Smooth muscle cell (in vitro differentiated cells): ENCODE results near the gene USP44. TPM values are rescaled to one million over a fixed set of nuclear protein-coding genes. Genes with fewer than 3 reads are reported as not detected.

Source experiments
- DNase-seq: peaks from one replicate; lab custom pipeline; 2025; ENCODE audit not compliant: unreplicated experiment; lab: John Stamatoyannopoulos, UW
- H2AFZ ChIP-seq: fragments of 200-600 bp; sonication (generic); 2 replicates; pipeline ENCODE4 v1.6.0; 2016; ENCODE audit warnings: antibody characterized with exemption, low read depth, mild to moderate bottlenecking
- H3F3A ChIP-seq: fragments of 200-600 bp; sonication (generic); 2 replicates; pipeline ENCODE4 v1.6.0; 2017; ENCODE audit warnings: antibody characterized with exemption, low read depth
- H3K27ac ChIP-seq: fragments of 200-600 bp; sonication (generic); 2 replicates; pipeline ENCODE4 v1.5.1; 2016; ENCODE audit warnings: low read depth, mild to moderate bottlenecking
- H3K27me3 ChIP-seq: fragments of 200-600 bp; sonication (generic); 2 replicates; pipeline ENCODE4 v1.6.1; 2016; ENCODE audit warnings: low read depth, mild to moderate bottlenecking
- H3K36me3 ChIP-seq: fragments of 200-600 bp; sonication (generic); 2 replicates; pipeline ENCODE4 v1.5.1; 2016; ENCODE audit warnings: low read depth
- H3K4me1 ChIP-seq: fragments of 200-600 bp; sonication (generic); 2 replicates; pipeline ENCODE4 v1.5.1; 2016; ENCODE audit warnings: low read depth
- H3K4me2 ChIP-seq: fragments of 200-600 bp; sonication (generic); 2 replicates; pipeline ENCODE4 v1.6.0; 2016; ENCODE audit warnings: mild to moderate bottlenecking
- H3K4me3 ChIP-seq: fragments of 200-600 bp; sonication (generic); 2 replicates; pipeline ENCODE4 v1.5.1; 2016; ENCODE audit warnings: mild to moderate bottlenecking
- H3K79me2 ChIP-seq: fragments of 200-600 bp; sonication (generic); 2 replicates; pipeline ENCODE4 v1.6.0; 2016; ENCODE audit warnings: low read depth, mild to moderate bottlenecking
- H3K9ac ChIP-seq: fragments of 200-600 bp; sonication (generic); 2 replicates; pipeline ENCODE4 v1.6.0; 2016; ENCODE audit warnings: low read depth
- H3K9me3 ChIP-seq: fragments of 200-600 bp; sonication (generic); replicated peaks from 2 replicates; pipeline ENCODE4 v1.5.1; 2016; ENCODE audit warnings: low read depth
- H4K20me1 ChIP-seq: fragments of 200-600 bp; sonication (generic); 2 replicates; pipeline ENCODE4 v1.6.0; 2016; ENCODE audit warnings: low read depth
- CTCF ChIP-seq: fragments of 200-600 bp; sonication (generic); IDR thresholded peaks from 2 replicates; pipeline ENCODE4 v1.5.1; 2017; ENCODE audit warnings: borderline replicate concordance, mild to moderate bottlenecking, antibody characterized with exemption; ENCODE audit not compliant: insufficient read depth, poor library complexity, severe bottlenecking
- WGBS: methylation state at CpG from one replicate; pipeline ENCODE4 v1.1.7; 2016; ENCODE audit warnings: low lambda C conversion rate; 5-methylcytosine and 5-hydroxymethylcytosine counted together
- polyA plus RNA-seq: library from polyadenylated mRNA; unstranded; fragments of >200 nt; fragmentation: Nextera tagmentation; extraction: Ambion mirVana; gene quantifications from 2 replicates; pipeline ENCODE4 v1.2.1, GENCODE V29; 2016
- total RNA-seq: library from RNA; depleted of rRNA; stranded (reverse); fragments of >200 nt; gene quantifications from 2 replicates; pipeline ENCODE4 v1.2.3, GENCODE V29; 2014

USP44 gene
- total and polyA plus RNA-seq, 2 experiments from 2014 or later = 0.10 TPM; not detected in 1

- no peaks in the 10 kb centered on the region for H4K20me1 ChIP-seq
- no peaks in the 10 kb centered on the region for H3K79me2 ChIP-seq
- TF ChIP-seq CTCF = no peak
- H2AFZ ChIP-seq = no peak overlapping the region
- H3K27ac ChIP-seq = no peak overlapping the region
- no peak for DNase-seq
- no peaks in the 10 kb centered on the region for H3K36me3 ChIP-seq
- no peaks in the 10 kb centered on the region for H3F3A ChIP-seq
- WGBS = 62% methylated on average over 12 of the region's 12 CpGs
- H3K27me3 ChIP-seq = peaks cover 93% of the 10 kb centered on the region
- peaks cover 6% of the 10 kb centered on the region for H3K9me3 ChIP-seq
- peaks cover 41% of the 10 kb centered on the region for H3K4me1 ChIP-seq
- peak overlapping the region; percentile 47 for H3K4me3 ChIP-seq
- no peak overlapping the region for H3K9ac ChIP-seq
- no peak overlapping the region for H3K4me2 ChIP-seq
Measured at GRCh38 chr12:95549392-95550084, 1.7 kb downstream of the USP44 start.

- WGBS = 5% methylated on average over 55 of the region's 98 CpGs
Measured at GRCh38 chr12:95548539-95549391, 2.5 kb downstream of the USP44 start.

GRCh38 chr12:95548056-95548538 lies 3.2 kb downstream of the USP44 start:
- Histone ChIP-seq H3K4me3 (peak overlapping the region; percentile 47), H3K9ac (no peak overlapping the region), H3K4me2 (peak overlapping the region; percentile 83), H4K20me1 (no peaks in the 10 kb centered on the region), H3K36me3 (no peaks in the 10 kb centered on the region), H3K79me2 (no peaks in the 10 kb centered on the region), H3K27me3 (peaks cover 89% of the 10 kb centered on the region), H3K9me3 (peaks cover 6% of the 10 kb centered on the region), H2AFZ (peak overlapping the region; percentile 72), H3F3A (no peaks in the 10 kb centered on the region), H3K4me1 (peaks cover 41% of the 10 kb centered on the region), H3K27ac (no peak overlapping the region)
- TF ChIP-seq CTCF = no peak
- WGBS = 1% methylated on average over 43 of the region's 50 CpGs
- no peak for DNase-seq

More at GRCh38 chr12:95548539-95549391, 2.5 kb downstream of the USP44 start:
- Histone ChIP-seq H4K20me1 (no peaks in the 10 kb centered on the region), H2AFZ (peak overlapping the region; percentile 72), H3K4me2 (peak overlapping the region; percentile 83), H3K79me2 (no peaks in the 10 kb centered on the region), H3K27ac (no peak overlapping the region), H3K9me3 (peaks cover 6% of the 10 kb centered on the region), H3F3A (no peaks in the 10 kb centered on the region), H3K36me3 (no peaks in the 10 kb centered on the region), H3K4me3 (peak overlapping the region; percentile 47), H3K27me3 (peaks cover 95% of the 10 kb centered on the region), H3K4me1 (peaks cover 41% of the 10 kb centered on the region), H3K9ac (no peak overlapping the region)
- TF ChIP-seq CTCF = no peak
- no peak for DNase-seq
